Thoracic aorta (tissue), 2 donors: ENCODE measurements around the gene CPT1C. TPM values are rescaled to one million over a fixed set of nuclear protein-coding genes. Genes with fewer than 3 reads are reported as not detected.

Source experiments
- ATAC-seq: fragments of 150-250 bp; one replicate; pipeline ENCODE4 v1.8.0; 2017; ENCODE audit warnings: low read depth; ENCODE audit not compliant: insufficient number of reproducible peaks, low FRiP score
- DNase-seq: peaks from one replicate; pipeline ENCODE4 v3.0.0-alpha.2; 2020; ENCODE audit warnings: low spot score
- H3K27ac ChIP-seq, 2 donors: fragments of 200-600 bp; sonication (generic); 1 replicate in 1 of 2; 2 replicates in 1 of 2; pipeline ENCODE4 v1.5.1; 2016; ENCODE audit warnings: mild to moderate bottlenecking in 2 of 2, moderate library complexity in 2 of 2
- H3K27me3 ChIP-seq: fragments of 200-600 bp; sonication (generic); replicated peaks from 2 replicates; pipeline ENCODE4 v1.6.0; 2016; ENCODE audit warnings: mild to moderate bottlenecking; ENCODE audit not compliant: insufficient read depth
- H3K36me3 ChIP-seq: fragments of 200-600 bp; sonication (generic); one replicate; pipeline ENCODE4 v1.5.1; 2016
- H3K4me1 ChIP-seq, 2 donors: fragments of 200-600 bp; sonication (generic); 1 replicate in 1 of 2; 2 replicates in 1 of 2; pipeline versions ENCODE4 v1.5.1 to v1.6.0; 2016; ENCODE audit warnings: low read depth in 2 of 2, mild to moderate bottlenecking in 1 of 2; ENCODE audit not compliant: control insufficient read depth in 1 of 2
- H3K4me3 ChIP-seq: fragments of 200-600 bp; sonication (generic); 2 replicates; pipeline ENCODE4 v1.5.1; 2016; ENCODE audit warnings: mild to moderate bottlenecking
- H3K9me3 ChIP-seq: fragments of 200-600 bp; sonication (generic); 2 replicates; pipeline ENCODE4 v1.5.1; 2016
- total RNA-seq, 2 donors: library from RNA; depleted of rRNA; stranded (reverse); fragments of >200 nt; gene quantifications; one replicate each; pipeline versions ENCODE4 v1.1.0 to v1.2.3, GENCODE V29; 2016
- TF ChIP-seq, protein P1 (sequence below): fragments of 200-600 bp; sonication (generic); IDR thresholded peaks from one replicate; pipeline ENCODE4 v1.5.1; 2019; ENCODE audit warnings: antibody characterized with exemption

Gene CPT1C
- total RNA-seq, 2 donors from 2014 or later = 2.5 to 3.9 TPM

- TF ChIP-seq, protein P1, sequence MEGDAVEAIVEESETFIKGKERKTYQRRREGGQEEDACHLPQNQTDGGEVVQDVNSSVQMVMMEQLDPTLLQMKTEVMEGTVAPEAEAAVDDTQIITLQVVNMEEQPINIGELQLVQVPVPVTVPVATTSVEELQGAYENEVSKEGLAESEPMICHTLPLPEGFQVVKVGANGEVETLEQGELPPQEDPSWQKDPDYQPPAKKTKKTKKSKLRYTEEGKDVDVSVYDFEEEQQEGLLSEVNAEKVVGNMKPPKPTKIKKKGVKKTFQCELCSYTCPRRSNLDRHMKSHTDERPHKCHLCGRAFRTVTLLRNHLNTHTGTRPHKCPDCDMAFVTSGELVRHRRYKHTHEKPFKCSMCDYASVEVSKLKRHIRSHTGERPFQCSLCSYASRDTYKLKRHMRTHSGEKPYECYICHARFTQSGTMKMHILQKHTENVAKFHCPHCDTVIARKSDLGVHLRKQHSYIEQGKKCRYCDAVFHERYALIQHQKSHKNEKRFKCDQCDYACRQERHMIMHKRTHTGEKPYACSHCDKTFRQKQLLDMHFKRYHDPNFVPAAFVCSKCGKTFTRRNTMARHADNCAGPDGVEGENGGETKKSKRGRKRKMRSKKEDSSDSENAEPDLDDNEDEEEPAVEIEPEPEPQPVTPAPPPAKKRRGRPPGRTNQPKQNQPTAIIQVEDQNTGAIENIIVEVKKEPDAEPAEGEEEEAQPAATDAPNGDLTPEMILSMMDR = no peak
- no peak for ATAC-seq
- Histone ChIP-seq H3K36me3 (no peaks in the 10 kb centered on the region), H3K9me3 (no peaks in the 10 kb centered on the region), H3K4me3 (no peak overlapping the region), H3K27me3 (no peaks in the 10 kb centered on the region), H3K27ac (no peak overlapping the region), H3K4me1 (peaks cover 4 to 28% of the 10 kb centered on the region in 2 donors)
- DNase-seq = no peak
These were observed 1.2 kb downstream of the CPT1C start for GRCh38 chr19:49692147-49692506.

DNA sequence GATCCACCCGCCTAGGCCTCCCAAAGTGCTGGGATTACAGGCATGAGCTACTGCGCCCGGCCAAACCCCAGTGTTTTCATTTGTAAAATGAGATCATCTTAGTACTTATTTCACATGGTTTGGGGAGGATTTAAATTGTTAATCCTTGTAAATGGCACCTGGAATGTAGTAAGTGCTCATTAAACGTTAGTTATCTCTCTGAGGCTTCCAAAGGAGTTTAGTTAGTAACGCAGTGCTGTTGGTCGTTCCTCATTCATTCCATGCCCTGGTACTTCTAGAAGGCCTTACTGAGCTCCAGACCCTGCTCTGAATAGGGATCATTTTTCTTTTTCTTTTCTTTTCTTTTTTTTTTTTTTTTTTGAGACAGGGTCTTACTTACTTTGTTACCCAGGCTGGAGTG lies 5.2 kb downstream of the CPT1C start:
- Histone ChIP-seq H3K4me1 (peaks cover 0 to 8% of the 10 kb centered on the region in 2 donors), H3K27me3 (no peaks in the 10 kb centered on the region), H3K4me3 (no peak overlapping the region), H3K36me3 (no peaks in the 10 kb centered on the region), H3K9me3 (no peaks in the 10 kb centered on the region), H3K27ac (no peak overlapping the region)
- ATAC-seq = no peak
- DNase-seq = no peak
- TF ChIP-seq, protein P1 = no peak

- TF ChIP-seq, protein P1 = no peak
- ATAC-seq = no peak
These were observed 5.9 kb downstream of the CPT1C start for GRCh38 chr19:49696865-49697264.

GRCh38 chr19:49699364-49699763 lies 8.4 kb downstream of the CPT1C start:
- no peaks in the 10 kb centered on the region for H3K27me3 ChIP-seq
- no peaks in the 10 kb centered on the region for H3K4me1 ChIP-seq
- no peak overlapping the region for H3K4me3 ChIP-seq
- H3K36me3 ChIP-seq = no peaks in the 10 kb centered on the region
- TF ChIP-seq, protein P1 = no peak
- H3K9me3 ChIP-seq = no peaks in the 10 kb centered on the region
- DNase-seq (no peak), ATAC-seq (no peak)
- H3K27ac ChIP-seq = no peak overlapping the region

More at GRCh38 chr19:49696865-49697264, 5.9 kb downstream of the CPT1C start:
- H3K36me3 ChIP-seq = no peaks in the 10 kb centered on the region
- H3K4me3 ChIP-seq = no peak overlapping the region
- H3K27ac ChIP-seq = no peak overlapping the region
- no peak for DNase-seq
- H3K27me3 ChIP-seq = no peaks in the 10 kb centered on the region
- H3K9me3 ChIP-seq = no peaks in the 10 kb centered on the region
- peaks cover 0 to under 1% of the 10 kb centered on the region in 2 donors for H3K4me1 ChIP-seq

DNA sequence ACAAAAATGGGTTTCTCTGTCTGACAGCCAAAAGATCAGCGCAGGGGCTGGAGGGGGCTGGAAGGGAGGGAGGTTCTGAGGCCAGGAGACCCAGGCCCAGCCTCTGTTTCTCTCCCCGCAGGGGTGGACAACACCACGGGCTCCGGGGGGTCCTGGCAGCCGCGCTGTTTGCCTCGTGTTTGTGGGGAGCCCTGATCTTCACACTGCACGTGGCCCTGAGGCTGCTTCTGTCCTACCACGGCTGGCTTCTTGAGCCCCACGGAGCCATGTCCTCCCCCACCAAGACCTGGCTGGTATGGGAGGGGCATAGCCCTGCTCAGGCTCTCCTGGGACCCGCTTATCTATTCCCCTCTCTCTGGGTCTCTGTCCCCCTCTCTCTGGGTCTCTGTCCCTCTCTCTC lies 9.6 kb downstream of the CPT1C start:
- Histone ChIP-seq H3K27me3 (no peaks in the 10 kb centered on the region), H3K36me3 (no peaks in the 10 kb centered on the region), H3K9me3 (no peaks in the 10 kb centered on the region), H3K4me1 (no peaks in the 10 kb centered on the region), H3K4me3 (no peak overlapping the region), H3K27ac (no peak overlapping the region)
- TF ChIP-seq, protein P1 = no peak
- ATAC-seq (no peak), DNase-seq (no peak)
